ENCODE measurements around the gene MAPK12. TPM values are rescaled to one million over a fixed set of nuclear protein-coding genes. Genes with fewer than 3 reads are reported as not detected.

The MAPK12 gene
- total and polyA plus RNA-seq, 9 of the 15 experiments (the other 6 are each of a cell fraction or from before 2014, with no cell fraction given): 0.79 to 71.5 (median 32.8) TPM

DNA sequence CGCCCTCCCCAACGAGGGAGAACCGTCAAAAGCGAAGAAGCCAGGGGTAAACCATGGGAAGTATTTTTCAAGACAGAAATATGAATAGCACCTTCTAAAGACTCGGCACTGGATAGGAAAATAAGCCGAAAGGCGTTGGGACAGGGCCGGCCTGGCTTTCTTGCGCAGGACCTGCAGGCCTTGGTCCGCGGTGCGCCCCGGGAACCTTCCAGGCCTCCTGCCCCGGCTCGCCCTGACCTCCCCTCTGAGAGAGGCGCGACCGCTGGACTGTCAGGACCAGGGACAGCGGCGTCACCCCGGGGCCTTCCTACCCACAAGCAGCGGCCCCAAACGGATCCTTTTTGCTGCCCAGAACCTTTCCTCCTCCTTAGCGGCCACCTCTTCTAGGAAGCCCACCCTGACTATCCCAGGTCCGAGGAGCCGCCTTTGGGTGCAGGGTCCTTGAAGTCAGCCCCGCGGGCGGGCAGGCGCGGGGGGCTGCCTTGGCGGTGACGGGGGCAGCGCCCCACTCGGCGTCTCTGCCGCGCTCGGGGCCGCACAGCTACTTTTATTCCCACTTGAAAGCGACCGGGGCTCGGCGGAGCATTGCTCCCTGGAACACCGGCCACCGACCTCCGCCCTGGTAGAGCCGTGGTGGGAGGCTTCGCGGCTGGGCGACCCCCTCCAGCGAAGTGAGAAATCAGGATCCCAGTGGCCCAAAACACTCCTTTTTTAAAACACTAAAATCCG lies 9.3 kb upstream of the MAPK12 start (continued):
- TF ChIP-seq ZNF263 (CRISPR knock-in tag; IDR thresholded peaks at IDR 0.05; ENCODE audit: borderline replicate concordance) (peak; percentile 70; the same call in 1 of the 2 replicates), ZBTB1 (CRISPR knock-in tag; IDR thresholded peaks at IDR 0.05; ENCODE audit: borderline replicate concordance, low read depth) (no peak), ZC3H4 (CRISPR knock-in tag; IDR thresholded peaks at IDR 0.05; ENCODE audit: borderline replicate concordance) (no peak), NR1H2 (CRISPR knock-in tag; IDR thresholded peaks at IDR 0.05) (0 out of 2 replicates have a peak, but pooled peaks have one; percentile 9), RBM17 (IDR thresholded peaks at IDR 0.05; ENCODE audit: borderline replicate concordance, low read depth, low read length) (no peak), LCOR (CRISPR knock-in tag; IDR thresholded peaks at IDR 0.05) (peak; percentile 51; the same call in 1 of the 2 replicates)
- TF ChIP-seq, protein P1, sequence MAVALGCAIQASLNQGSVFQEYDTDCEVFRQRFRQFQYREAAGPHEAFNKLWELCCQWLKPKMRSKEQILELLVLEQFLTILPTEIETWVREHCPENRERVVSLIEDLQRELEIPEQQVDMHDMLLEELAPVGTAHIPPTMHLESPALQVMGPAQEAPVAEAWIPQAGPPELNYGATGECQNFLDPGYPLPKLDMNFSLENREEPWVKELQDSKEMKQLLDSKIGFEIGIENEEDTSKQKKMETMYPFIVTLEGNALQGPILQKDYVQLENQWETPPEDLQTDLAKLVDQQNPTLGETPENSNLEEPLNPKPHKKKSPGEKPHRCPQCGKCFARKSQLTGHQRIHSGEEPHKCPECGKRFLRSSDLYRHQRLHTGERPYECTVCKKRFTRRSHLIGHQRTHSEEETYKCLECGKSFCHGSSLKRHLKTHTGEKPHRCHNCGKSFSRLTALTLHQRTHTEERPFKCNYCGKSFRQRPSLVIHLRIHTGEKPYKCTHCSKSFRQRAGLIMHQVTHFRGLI (CRISPR knock-in tag; IDR thresholded peaks at IDR 0.05): no peak
- TF ChIP-seq, protein P2, sequence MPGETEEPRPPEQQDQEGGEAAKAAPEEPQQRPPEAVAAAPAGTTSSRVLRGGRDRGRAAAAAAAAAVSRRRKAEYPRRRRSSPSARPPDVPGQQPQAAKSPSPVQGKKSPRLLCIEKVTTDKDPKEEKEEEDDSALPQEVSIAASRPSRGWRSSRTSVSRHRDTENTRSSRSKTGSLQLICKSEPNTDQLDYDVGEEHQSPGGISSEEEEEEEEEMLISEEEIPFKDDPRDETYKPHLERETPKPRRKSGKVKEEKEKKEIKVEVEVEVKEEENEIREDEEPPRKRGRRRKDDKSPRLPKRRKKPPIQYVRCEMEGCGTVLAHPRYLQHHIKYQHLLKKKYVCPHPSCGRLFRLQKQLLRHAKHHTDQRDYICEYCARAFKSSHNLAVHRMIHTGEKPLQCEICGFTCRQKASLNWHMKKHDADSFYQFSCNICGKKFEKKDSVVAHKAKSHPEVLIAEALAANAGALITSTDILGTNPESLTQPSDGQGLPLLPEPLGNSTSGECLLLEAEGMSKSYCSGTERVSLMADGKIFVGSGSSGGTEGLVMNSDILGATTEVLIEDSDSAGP (CRISPR knock-in tag; IDR thresholded peaks at IDR 0.05): no peak
- TF ChIP-seq, protein P3, sequence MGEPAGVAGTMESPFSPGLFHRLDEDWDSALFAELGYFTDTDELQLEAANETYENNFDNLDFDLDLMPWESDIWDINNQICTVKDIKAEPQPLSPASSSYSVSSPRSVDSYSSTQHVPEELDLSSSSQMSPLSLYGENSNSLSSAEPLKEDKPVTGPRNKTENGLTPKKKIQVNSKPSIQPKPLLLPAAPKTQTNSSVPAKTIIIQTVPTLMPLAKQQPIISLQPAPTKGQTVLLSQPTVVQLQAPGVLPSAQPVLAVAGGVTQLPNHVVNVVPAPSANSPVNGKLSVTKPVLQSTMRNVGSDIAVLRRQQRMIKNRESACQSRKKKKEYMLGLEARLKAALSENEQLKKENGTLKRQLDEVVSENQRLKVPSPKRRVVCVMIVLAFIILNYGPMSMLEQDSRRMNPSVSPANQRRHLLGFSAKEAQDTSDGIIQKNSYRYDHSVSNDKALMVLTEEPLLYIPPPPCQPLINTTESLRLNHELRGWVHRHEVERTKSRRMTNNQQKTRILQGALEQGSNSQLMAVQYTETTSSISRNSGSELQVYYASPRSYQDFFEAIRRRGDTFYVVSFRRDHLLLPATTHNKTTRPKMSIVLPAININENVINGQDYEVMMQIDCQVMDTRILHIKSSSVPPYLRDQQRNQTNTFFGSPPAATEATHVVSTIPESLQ (CRISPR knock-in tag; IDR thresholded peaks at IDR 0.05): 0 out of 2 replicates have a peak, but pooled peaks have one; percentile 44
- TF ChIP-seq, protein P4, sequence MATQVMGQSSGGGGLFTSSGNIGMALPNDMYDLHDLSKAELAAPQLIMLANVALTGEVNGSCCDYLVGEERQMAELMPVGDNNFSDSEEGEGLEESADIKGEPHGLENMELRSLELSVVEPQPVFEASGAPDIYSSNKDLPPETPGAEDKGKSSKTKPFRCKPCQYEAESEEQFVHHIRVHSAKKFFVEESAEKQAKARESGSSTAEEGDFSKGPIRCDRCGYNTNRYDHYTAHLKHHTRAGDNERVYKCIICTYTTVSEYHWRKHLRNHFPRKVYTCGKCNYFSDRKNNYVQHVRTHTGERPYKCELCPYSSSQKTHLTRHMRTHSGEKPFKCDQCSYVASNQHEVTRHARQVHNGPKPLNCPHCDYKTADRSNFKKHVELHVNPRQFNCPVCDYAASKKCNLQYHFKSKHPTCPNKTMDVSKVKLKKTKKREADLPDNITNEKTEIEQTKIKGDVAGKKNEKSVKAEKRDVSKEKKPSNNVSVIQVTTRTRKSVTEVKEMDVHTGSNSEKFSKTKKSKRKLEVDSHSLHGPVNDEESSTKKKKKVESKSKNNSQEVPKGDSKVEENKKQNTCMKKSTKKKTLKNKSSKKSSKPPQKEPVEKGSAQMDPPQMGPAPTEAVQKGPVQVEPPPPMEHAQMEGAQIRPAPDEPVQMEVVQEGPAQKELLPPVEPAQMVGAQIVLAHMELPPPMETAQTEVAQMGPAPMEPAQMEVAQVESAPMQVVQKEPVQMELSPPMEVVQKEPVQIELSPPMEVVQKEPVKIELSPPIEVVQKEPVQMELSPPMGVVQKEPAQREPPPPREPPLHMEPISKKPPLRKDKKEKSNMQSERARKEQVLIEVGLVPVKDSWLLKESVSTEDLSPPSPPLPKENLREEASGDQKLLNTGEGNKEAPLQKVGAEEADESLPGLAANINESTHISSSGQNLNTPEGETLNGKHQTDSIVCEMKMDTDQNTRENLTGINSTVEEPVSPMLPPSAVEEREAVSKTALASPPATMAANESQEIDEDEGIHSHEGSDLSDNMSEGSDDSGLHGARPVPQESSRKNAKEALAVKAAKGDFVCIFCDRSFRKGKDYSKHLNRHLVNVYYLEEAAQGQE (IDR thresholded peaks at IDR 0.05; ENCODE audit: borderline replicate concordance): peak; percentile 99
- TF ChIP-seq, protein P4 (CRISPR knock-in tag; IDR thresholded peaks at IDR 0.05; ENCODE audit: low read depth): peak; percentile 98
